PC-3 (cell line): ENCODE measurements around the gene PDIA5.

Experiments
- CTCF ChIP-seq: fragments of 300-600 bp; sonication (generic); conservative IDR thresholded peaks from 2 replicates; pipeline ENCODE4 v1.5.1; 2017; ENCODE audit warnings: antibody characterized with exemption, low read depth, mild to moderate bottlenecking, low read length
- EZH2 ChIP-seq: fragments of 300-600 bp; sonication (generic); IDR thresholded peaks from one replicate; pipeline ENCODE4 v1.6.1; 2017; ENCODE audit warnings: antibody characterized with exemption, mild to moderate bottlenecking, low read length; ENCODE audit not compliant: unreplicated experiment

- TF ChIP-seq CTCF (no peak), EZH2 (no peak)
These were observed 81.1 kb downstream of the PDIA5 start for GRCh38 chr3:123147754-123148535.
